Panc1 (cell line): ENCODE measurements around the gene APBB1. TPM values are rescaled to one million over a fixed set of nuclear protein-coding genes. Genes with fewer than 3 reads are reported as not detected.

Experiments
- ATAC-seq: fragments of 200-7000 bp; cut with Tn5 transposase; 2 replicates; pipeline ENCODE4 v1.9.1; 2020; ENCODE audit warnings: mild to moderate bottlenecking, moderate library complexity
- BruUV-seq: library from RNA; stranded (reverse); fragments of 400-500 nt; replicated peaks from 2 replicates; lab custom pipeline; 2021; lab: Mats Ljungman, UMichigan
- CTCF ChIA-PET: fragments of 300-600 bp; sonication (Branson Sonifier 250); formaldehyde crosslinking; loops from one replicate; lab custom pipeline; 2022; ENCODE audit warnings: antibody characterized with exemption; lab: Charles Lee
- POLR2A ChIA-PET: fragments of 300-600 bp; sonication (Branson Sonifier 250); formaldehyde crosslinking; loops from one replicate; lab custom pipeline; 2022; ENCODE audit warnings: antibody characterized with exemption; lab: Charles Lee
- DNase-seq: peaks from one replicate; pipeline ENCODE4 v3.0.0-alpha.2; 2010; ENCODE audit warnings: low read depth, low spot score
- H3K27ac ChIP-seq: 2 replicates; pipeline ENCODE4 v1.5.1; 2011; ENCODE audit warnings: mild to moderate bottlenecking, low read length, inconsistent platforms
- H3K27me3 ChIP-seq: fragments of 200-500 bp; sonication (Bioruptor generic); 2 replicates; pipeline ENCODE4 v1.6.0; 2014; ENCODE audit warnings: low read length, inconsistent platforms; ENCODE audit not compliant: control insufficient read depth, insufficient read depth
- H3K36me3 ChIP-seq: fragments of 200-500 bp; sonication (Bioruptor generic); 2 replicates; pipeline ENCODE4 v1.5.1; 2014; ENCODE audit warnings: inconsistent platforms, mild to moderate bottlenecking, low read length, moderate library complexity; ENCODE audit not compliant: control insufficient read depth, insufficient read depth
- H3K4me1 ChIP-seq: 2 replicates; pipeline ENCODE4 v1.5.1; 2011; ENCODE audit warnings: inconsistent platforms, mild to moderate bottlenecking, low read length, moderate library complexity; ENCODE audit not compliant: control insufficient read depth, insufficient read depth
- H3K4me3 ChIP-seq, 2 experiments: 2 replicates each; pipeline ENCODE4 v1.5.1; 2011 to 2012; ENCODE audit warnings: low read depth in 2 of 2, low read length in 2 of 2, mild to moderate bottlenecking in 2 of 2, inconsistent platforms in 1 of 2, moderate library complexity in 1 of 2
- H3K9me3 ChIP-seq: fragments of 200-500 bp; sonication (Bioruptor generic); 2 replicates; pipeline ENCODE4 v1.5.1; 2014; ENCODE audit warnings: low read depth, mild to moderate bottlenecking, inconsistent platforms, low read length, moderate library complexity; ENCODE audit not compliant: control insufficient read depth, insufficient read depth
- CTCF ChIP-seq: fragments of 450-650 bp; IDR thresholded peaks from 2 replicates; pipeline ENCODE4 v1.5.1; 2017; ENCODE audit warnings: mild to moderate bottlenecking
- POLR2AphosphoS5 ChIP-seq: IDR thresholded peaks from 2 replicates; pipeline ENCODE4 v1.6.1; 2012; ENCODE audit warnings: mild to moderate bottlenecking, low read depth, low read length, moderate library complexity
- REST ChIP-seq, 2 experiments: IDR thresholded peaks; 2 replicates each; pipeline ENCODE4 v1.6.1; 2011 to 2012; ENCODE audit warnings: low read depth in 2 of 2, control low read depth in 1 of 2, low read length in 1 of 2, mild to moderate bottlenecking in 1 of 2, moderate library complexity in 1 of 2; ENCODE audit not compliant: insufficient read depth in 1 of 2
- SIN3A ChIP-seq: IDR thresholded peaks from 2 replicates; pipeline ENCODE4 v1.6.1; 2012; ENCODE audit warnings: low read depth, mild to moderate bottlenecking, low read length, moderate library complexity, borderline replicate concordance; ENCODE audit not compliant: insufficient read depth
- TCF7L2 ChIP-seq: IDR thresholded peaks from 2 replicates; pipeline ENCODE4 v1.6.1; 2011; ENCODE audit warnings: mild to moderate bottlenecking, low read depth, low read length, inconsistent platforms
- in situ Hi-C: cut with HindIII; loops from 2 replicates; pipeline ENCODE4 v1.10.0; 2016; ENCODE audit warnings: low sequenced_read_pairs, low pct_unique_long_range_greater_than_20kb
- intact Hi-C: fragments of 100-400 bp; cut with micrococcal nuclease; formaldehyde crosslinking; loops from one replicate; pipeline ENCODE4 v1.10.0; 2022; ENCODE audit not compliant: unreplicated experiment
- total RNA-seq: library from RNA; stranded (reverse); gene quantifications from one replicate; pipeline ENCODE4 v1.2.1, GENCODE V29; 2021; ENCODE audit not compliant: unreplicated experiment

Gene APBB1
- total RNA-seq, 1 experiment from 2014 or later, result 9.6 TPM

GRCh38 chr11:6448574-6448973 is 29.7 kb upstream of the APBB1 start:
- Histone ChIP-seq H3K9me3 (no peaks in the 10 kb centered on the region), H3K27me3 (no peaks in the 10 kb centered on the region), H3K36me3 (no peaks in the 10 kb centered on the region; the same call in 1 of the 2 replicates), H3K4me3 (no peak overlapping the region), H3K4me1 (no peaks in the 10 kb centered on the region), H3K27ac (no peak overlapping the region)
- no peak for ATAC-seq
- CTCF ChIA-PET, result interaction anchor here (1.9 kb wide), 1 partner anchor 69 kb away, joined by 6 read pairs; no protein-coding TSS in a partner anchor
- in situ Hi-C loops (no loop called here), intact Hi-C loops (no loop called here)
- TF ChIP-seq CTCF (no peak), REST (IDR thresholded peaks at IDR 0.05; ENCODE audit: insufficient read depth in 1 of 2, low read depth in 2 of 2, low read length in 1 of 2) (no peak), TCF7L2 (no peak), SIN3A (no peak), POLR2AphosphoS5 (no peak)
- DNase-seq, result no peak
- POLR2A ChIA-PET, result no interaction called here
- BruUV-seq, result no TSS peak

GRCh38 chr11:6443269-6444003 is 24.5 kb upstream of the APBB1 start:
- peak; percentile 41 for DNase-seq
- Histone ChIP-seq H3K27me3 (no peaks in the 10 kb centered on the region), H3K27ac (no peak overlapping the region), H3K4me1 (no peaks in the 10 kb centered on the region), H3K4me3 (no peak overlapping the region), H3K36me3 (no peaks in the 10 kb centered on the region), H3K9me3 (no peaks in the 10 kb centered on the region)
- peak; percentile 85 for ATAC-seq
- CTCF ChIA-PET, result interaction anchor here (0.6 to 3.6 kb wide), 6 partner anchors 10 to 80 kb away, joined by 3 to 65 read pairs (median 3); partner anchors contain the start of gene APBB1
- intact Hi-C loops, result loop anchor here (1.0 to 5.0 kb wide), 2 partner anchors 64 kb away; no protein-coding TSS in a partner anchor
- POLR2A ChIA-PET, result no interaction called here
- no TSS peak for BruUV-seq
- in situ Hi-C loops, result no loop called here
- no peak for TF ChIP-seq POLR2AphosphoS5
- peak; percentile 96 for TF ChIP-seq CTCF
